IPS DF 19.7 (cell line): ENCODE data around the gene SGSH.
"Not testable (repeated sequence)": the region's sequence is repeated elsewhere in the genome, so short reads cannot be mapped to it uniquely, and the experiment has no call there.

ENCODE experiments used
- DNase-seq: peaks from one replicate; pipeline ENCODE4 v3.0.0-alpha.2; 2013; ENCODE audit warnings: low read depth, low spot score

Gene SGSH

DNA sequence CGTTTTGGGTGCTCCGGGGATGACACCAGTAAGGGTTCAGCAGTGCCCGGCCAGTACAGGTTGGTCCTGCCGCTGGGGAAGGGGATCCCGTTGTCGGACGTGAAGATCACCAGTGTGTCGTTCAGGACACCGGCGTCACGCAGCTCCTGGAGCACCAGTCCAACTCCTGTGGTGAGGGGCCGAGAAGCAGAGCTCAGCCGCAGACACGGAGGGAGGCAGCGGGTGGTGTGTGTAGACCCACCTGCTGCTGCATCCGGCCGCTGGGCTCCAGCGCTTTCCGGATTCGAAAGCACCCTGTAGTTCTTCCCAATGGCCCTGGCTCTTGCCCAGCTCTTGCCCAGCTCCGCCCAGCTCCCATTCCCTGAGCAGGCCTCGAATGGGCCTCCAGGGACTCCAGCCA is 8.0 kb downstream of the SGSH start:
- no peak for DNase-seq

DNA sequence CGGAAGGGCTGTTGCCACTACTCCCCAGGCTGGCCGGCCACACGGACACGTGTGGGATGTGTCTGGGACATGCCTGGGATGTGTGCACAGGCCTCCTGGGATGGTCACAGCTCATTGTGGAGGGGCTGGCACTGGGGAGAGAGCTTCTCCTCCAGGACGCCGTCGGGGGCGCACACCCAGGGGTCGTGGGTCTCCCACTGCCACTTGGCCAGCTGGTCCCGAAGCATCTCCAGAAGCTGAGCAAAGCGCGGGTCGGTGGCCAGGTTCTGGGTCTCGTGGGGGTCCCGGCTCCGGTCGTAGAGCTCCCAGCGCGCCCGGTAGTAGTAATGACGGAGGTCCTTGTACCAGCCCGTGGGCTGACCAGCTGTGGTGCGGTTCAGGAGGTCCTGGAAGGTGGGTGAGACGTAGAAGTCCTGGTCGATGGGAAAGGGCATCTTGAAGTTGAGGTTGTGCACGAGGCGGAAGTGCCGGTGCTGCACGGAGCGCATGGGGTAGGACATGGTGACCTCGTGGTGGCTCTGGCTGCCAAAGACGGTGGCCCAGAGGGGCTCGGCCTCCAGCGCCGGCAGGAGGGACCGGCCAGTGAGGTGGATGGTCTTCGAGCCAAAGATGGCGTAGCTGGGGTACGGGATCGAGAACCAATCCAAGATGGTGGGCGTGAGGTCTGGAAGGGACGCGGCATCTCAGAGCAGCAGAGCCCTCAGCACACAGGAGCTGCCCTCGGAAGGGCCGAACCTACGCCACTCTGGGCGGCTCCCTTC is 9.6 kb downstream of the SGSH start:
- DNase-seq: no peak

DNA sequence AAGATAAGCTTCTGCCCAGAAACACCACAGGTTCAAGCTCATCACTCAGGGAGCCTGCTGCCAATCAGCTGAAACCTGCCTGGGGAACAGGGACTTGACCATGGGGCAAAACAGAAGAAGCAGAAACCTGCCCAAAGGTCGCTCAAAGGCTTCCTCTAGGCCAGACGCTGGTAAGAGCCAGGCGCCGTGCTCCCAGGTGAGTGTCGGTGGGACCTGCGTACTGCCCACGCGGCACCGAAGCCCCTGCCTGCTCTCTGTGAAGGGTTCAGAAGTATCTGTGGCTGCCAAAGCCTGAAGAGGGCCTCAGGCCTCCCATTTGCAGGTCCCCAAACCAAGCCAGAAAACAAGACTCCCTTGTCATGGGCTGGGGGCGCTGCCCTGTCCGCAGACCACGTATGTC is 10.4 kb downstream of the SGSH start:
- DNase-seq: no peak

DNA sequence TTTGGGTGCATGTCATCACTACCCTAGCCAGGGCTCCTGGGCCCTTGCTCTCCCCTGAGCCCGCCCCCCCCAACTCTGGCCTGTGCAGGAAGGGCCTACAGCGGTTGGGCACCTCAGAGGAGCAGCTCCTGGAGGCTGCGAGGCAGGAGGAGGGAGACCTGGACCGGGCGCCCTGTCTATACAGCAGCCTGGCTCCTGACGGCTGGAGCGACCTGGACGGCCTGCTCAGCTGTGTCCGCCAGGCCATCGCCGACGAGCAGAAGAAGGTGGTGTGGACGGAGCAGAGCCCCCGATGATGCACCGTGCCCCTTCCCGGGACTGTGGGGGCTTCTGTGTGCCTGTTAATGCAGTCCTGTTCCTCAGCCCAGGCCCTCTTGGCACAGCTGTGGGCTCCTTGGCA is 12.1 kb downstream of the SGSH start:
- DNase-seq: no peak

DNA sequence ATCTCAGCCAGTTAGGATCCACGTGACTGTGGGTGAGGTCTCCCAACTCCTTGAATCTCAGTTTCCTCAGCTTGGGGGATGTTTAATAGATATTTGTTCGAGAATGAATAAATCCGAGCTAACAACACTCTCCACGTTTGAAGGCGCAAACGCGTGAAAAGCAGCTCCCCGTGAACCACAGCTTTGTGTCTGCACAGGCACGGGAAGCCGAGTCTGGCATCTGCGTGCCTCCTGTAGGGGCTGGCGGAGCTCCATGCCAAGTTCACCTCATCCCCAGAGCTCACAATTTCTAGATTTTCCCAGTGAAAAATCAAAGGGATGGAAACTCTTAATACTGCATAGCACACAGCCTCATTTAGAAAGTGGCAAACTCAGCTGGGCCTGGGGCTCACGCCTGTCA is 14.3 kb downstream of the SGSH start:
- DNase-seq: no peak

DNA sequence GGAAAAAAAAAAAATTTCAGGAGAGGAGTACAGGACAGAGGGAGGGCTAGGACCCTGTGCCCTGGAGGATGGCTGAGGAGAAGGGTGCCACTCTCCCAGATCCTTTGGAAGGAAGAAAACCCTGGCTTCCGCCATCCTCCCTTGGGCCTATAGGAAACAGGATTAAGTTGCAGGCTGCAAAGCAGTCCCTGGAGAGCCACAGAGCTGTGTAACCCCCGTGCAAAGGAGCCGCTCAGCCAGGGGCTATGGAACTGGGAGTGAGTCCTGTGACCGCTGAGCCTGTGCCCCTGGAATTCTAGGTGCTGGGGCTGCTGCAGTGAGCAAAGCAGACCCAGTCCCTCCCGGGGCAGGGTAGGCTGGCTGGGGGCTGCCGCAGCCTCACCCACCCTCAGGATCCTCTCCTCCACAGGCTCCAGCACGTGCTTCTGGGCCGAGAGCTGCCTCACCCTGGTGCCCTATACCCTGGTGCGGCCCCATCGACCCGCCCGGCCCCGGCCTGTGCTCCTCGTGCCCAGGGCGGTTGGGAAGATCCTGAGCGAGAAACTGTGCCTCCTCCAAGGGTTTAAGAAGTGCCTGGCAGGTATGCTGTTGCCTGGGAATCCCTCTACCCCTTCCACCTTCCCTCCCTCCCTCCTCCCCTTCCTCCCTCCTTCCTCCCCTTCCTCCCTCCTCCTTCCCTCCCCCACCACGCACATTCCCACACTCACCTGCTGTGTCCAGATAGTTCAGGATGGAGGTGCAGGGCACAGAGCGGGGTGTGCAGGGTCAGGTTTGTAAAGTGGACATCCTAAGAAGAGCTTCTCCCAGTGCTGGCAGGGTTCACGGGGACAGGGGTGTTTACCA is 15.3 kb downstream of the SGSH start:
- DNase-seq: no peak

DNA sequence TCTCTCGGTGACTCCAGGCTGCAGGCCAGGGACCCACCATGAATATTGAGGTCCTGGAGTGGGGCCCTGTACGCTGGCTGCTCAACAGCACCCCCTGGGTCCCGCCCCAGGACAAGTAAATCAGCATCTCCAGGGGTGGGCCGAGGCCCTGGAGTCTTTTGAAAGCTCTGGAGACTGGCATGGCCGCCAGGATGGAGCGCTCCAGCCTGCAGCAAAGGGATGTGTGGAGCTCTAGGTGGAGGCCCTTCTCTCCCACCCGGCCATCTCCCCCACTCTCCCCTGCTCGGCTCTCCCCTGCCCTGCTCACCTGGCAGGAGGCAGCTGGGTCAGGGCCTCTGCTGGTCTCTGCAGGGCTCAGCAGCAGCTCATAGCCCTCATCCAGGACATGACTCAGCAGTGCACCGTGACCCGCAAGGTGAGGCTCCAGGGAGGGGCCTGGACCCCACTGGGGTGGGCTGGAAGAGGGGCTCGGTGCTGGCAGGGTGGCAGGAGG is 16.6 kb downstream of the SGSH start:
- DNase-seq: no peak

DNA sequence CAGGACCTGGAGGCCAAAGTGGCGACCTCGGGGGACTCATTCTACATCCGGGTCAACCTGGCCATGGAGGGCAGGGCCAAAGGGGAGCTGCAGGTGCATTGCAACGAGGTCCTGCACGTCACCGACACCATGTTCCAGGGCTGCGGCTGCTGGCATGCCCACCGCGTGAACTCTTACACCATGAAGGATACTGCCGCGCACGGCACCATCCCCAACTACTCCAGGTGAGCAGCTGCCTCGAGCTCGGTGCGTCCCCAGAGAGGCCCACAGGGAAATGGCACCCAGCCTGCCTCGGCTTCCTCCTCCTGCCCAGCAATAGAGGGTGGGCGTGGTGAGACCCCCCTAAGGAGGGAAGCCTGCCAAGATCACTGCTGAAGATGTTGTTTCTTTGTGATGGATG is 17.9 kb downstream of the SGSH start:
- no peak for DNase-seq

DNA sequence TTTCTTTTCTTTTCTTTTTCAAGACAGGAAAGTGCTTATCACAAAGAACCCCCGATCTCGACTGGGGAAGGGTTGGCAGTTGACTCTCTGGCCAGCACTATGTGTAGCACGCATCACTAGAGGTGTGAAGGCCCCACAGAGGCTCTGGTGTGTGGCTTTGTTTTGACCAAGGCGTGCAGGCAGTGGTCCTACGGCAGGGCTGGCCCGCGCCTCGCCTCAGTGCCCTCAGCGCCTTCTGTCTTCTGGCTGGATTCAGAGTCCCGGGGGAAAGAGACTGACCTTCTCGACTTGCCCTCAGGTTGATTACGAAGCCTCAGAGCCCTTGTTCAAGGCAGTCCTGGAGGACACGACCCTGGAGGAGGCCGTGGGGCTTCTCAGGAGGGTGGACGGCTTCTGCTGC is 18.7 kb downstream of the SGSH start:
- no peak for DNase-seq

DNA sequence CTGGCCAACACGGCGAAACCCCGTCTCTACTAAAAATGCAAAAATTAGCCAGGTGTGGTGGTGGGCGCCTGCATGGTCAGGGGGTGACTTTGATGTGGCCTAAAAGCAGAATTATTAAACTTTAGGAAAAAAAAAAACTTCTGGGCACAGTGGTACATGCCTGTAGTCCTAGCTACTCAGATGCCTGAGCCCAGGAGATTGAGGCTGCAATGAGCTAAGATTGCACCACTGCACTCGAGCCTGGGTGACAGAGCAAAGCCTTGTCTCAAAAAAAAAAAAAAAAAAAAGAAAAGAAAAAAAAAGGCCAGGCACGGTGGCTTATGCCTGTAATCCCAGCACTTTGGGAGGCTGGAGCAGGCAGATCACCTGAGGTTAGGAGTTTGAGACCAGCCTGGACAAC is 20.8 kb downstream of the SGSH start:
- DNase-seq: not testable (repeated sequence)

DNA sequence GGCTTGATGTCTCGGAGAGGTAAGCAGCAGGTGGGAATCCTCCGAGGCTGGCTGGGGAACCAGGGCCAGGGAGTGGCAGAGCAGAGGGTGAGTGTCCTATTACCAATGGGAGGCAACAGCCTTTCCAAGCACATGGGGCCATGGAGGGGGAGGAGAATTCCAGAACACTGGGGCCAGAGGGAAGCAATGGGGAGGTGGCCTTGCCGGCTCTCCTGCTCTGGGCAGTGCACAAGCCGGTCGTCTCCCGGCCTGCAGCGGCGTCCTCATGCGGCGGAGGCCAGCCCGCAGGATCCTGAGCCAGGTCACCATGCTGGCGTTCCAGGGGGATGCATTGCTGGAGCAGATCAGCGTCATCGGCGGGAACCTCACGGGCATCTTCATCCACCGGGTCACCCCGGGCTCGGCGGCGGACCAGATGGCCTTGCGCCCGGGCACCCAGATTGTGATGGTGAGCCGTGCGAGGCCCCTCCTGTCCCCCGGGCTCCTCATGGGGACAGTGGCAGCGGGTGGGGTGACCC is 21.9 kb downstream of the SGSH start:
- DNase-seq: no peak

DNA sequence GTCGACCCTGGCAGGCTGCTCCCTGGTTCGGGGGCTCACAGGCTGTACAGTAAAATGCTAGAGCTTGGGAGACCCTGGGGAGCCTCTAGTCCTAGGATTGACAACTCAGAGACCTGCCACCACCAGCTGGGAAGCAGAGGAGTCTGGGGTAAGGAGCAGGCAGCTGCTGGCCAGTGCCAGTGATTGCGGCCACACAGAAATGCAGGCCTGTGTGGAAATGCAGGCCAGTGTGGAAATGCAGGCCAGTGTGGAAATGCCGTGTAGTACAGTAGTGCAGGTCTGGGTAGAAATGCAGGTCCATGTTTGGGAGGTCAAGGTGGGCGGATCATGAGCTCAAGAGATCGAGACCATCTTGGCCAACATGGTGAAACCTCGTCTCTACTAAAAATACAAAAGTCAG is 23.5 kb downstream of the SGSH start:
- DNase-seq: no peak

DNA sequence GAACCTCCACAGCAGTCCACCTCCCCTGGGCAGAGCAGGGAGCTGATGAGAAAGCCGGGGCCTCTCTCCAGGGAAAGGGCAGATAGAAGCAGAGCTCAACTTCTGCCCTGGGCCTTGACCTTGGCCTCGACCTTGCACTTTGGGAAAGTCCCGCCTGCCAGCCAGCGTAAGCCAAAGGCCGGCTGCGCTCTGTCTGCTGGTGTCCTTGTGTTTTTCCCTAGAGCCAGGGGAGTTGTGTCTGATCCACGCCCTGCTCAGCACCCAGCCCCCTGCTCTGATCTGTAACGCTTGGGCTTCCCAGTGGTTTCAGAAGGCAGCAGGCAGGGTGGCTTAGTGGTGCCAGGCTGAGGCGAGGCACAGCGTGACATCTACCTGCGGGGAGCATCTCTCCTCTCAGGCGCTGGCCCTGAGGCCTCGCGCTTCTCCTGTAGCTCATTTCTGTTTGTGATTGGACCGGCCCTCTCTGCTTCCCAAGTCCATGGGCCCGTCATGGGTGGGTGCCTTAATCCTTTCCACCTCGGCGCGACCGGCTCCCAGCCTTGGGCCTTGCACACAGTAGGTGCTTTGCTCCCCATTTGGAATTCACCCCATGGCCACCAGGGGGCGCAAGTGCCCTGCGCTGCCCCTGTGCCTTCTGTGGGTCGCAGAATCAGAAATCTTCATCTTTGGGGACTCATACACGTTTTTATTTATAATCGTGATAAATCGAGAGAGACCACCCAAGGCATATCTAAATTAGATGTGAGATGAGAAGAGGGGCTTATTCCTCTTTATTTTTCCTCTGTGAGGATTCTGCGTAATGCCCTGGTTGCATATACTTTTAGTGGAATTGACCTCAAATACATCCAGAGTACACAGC is 24.2 kb downstream of the SGSH start:
- DNase-seq: no peak

DNA sequence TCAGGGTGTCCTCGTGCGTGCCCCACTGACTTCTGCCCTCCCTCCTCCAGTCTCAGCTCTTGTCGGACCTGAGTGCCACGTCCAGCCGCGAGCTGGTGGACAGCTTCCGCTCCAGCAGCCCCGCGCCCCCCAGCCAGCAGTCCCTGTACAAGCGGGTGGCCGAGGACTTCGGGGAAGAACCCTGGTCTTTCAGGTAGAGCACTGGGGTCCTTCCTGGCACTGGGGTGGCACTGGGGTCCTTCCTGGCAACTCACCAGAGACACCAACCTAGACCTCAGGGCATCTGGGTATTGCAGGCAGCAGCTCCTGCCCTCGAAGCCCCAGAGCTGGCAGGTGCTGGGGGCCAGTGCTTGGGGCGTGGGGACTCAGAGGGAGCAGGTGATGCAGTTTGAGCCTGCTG is 25.0 kb downstream of the SGSH start:
- no peak for DNase-seq

DNA sequence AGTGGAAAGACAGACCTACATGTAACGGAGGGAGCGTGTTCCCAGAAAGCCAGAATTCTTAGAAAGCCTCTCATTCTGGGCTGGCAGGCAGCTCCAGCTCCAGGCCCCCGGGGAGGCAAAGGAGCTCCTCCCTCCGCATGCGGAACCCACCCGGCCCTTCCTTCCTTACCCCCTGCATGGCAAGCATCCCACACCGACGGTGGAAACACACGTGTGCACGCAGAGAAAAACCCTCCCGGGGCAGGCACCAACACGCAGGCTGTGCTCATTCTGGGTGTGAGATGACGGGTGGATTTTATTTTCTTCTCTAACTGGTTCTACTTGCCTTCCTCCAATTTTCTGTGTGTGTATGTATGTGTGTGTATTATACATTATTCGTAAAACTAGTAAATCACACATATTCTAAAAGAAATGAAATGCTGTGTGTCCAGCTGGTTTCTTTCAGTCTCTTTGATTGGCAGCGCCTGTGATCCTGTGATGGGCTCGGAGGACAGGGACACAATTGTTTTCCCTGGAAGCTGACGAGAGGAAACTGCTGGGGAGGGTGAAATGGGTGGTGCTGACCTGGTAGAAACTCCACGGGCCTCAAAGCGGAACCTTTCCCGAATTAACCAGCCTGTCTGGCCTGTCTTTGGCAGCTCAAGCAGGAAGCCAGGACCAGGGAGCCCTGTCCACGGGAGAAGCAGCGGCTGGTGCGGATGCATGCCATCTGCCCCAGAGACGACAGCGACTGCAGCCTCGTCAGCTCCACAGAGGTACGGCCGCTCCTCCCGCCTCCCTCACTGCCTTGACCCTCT is 28.1 kb downstream of the SGSH start:
- no peak for DNase-seq

DNA sequence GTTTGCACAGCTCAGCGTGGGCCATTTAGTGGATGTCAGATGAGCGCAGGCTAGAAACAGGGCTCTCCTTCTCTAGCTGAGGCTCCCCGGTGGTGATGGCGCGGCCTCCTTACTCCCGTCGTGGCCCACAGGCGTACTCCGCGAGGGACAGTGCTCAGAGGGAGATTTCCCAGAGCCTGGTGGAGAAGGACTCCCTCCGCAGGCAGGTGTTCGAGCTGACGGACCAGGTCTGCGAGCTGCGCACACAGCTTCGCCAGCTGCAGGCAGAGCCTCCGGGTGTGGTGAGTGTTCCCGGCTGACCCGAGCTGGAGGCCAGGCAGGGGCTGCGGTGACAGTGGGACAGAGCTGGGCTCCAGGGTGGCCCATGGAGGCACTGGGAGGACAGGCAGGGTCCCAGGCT is 28.9 kb downstream of the SGSH start:
- DNase-seq: no peak

DNA sequence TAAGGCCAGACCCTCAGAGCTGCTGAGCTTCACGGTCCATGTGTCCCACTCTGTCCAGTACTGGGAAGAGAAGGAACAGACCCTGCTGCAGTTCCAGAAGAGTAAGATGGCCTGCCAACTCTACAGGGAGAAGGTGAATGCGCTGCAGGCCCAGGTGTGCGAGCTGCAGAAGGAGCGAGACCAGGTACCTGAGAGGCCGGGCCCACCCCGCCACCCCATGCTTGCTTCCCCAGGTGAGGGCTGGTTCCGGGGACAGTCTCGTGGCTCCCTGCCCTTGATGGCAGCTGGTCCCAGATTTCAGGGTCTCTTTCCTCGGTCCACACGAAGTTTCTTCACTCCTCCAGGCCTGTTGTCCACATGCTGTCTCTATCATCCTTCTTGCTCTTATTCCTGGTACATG is 29.4 kb downstream of the SGSH start:
- DNase-seq: no peak

DNA sequence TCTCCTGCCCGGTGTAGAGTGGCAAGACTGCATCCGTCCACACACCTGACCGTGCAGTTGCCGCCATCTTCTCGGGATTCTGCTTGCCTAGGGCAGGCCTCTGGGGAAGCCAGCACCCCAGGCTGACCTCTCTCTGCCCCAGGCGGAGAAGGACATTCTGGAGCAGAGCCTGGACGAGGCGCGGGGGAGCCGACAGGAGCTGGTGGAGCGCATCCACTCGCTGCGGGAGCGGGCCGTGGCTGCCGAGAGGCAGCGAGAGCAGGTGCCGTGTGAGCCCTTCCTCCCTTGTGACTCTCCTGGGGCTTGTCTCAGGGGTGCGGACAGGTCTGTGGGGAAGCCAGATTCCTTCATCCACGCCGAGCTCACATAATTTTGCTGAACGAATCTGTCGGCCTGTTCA is 30.5 kb downstream of the SGSH start:
- no peak for DNase-seq

DNA sequence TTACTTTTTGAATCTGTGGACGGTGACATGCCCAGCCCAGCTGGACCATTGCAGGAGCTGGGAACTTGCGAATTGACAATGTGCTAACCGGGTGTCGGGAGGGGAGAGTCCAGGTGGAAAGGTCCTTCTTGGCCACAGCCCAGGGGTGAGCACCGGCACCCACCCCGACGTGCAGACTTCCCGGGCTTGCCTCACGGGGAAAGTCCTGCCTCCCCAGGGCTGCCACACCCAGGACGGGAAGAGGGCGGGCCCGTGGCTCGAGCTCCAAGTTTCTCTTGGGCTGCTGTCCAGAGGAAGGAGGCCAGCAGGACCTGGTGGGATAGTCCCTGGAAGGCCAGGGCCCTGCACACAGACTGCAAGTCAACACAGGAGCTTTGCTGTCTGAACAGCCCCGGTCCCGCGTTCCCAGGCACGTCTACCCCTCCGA is 32.6 kb downstream of the SGSH start:
- DNase-seq: no peak

DNA sequence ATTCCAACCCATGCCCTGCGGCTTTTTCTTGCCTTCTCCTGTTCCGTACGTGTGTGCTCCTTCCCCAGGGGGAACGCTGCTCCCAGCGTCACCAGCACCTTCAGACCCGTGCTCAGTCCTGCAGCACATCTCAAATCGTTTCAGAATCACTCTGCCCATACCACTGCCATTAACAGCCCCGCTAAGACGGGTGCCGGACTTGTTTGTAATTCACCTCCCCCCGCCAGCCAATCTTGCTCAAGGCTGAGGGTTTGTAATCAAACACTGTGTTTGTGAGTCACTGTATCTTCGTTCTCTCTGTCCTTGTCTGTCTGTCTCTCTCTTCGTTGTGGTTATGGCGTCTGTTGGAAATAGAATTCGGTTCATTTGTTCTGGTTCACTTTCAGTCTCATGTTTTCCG is 33.0 kb downstream of the SGSH start:
- DNase-seq: no peak

DNA sequence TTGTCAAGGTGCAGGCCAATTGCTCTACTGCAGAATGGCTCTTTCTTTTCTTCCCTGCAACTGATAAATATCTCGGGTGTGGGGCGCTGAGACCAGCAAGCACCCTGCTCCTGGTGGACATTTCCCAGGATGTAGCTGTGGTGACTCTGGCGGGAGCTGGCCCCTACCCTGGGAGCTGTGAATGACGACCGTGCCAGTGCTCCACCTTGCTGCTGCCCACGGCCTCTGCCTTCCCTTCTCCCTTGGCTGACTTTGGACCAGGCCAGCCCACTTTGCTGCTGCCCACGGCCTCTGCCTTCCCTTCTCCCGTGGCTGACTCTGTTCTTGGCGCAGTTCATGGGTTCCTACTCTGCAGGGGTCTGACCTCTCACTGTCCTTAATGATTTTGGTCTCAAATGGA is 34.2 kb downstream of the SGSH start:
- DNase-seq: no peak
